Activated CD8-positive, alpha-beta T cell treated with anti-CD3 and anti-CD28 coated beads for 36 hours (primary cell): Measurements from ENCODE around the gene RBM42. TPM values are rescaled to one million over a fixed set of nuclear protein-coding genes. Genes with fewer than 3 reads are reported as not detected.

Experiments
- ATAC-seq: fragments of 200-7000 bp; cut with Tn5 transposase; one replicate; pipeline ENCODE4 v1.10.0; 2021; ENCODE audit warnings: mild to moderate bottlenecking, moderate library complexity
- CTCF ChIA-PET: fragments of 350-600 bp; sonication (Branson Sonifier 250); formaldehyde crosslinking; loops from one replicate; lab custom pipeline; 2021; ENCODE audit warnings: antibody characterized with exemption; lab: Charles Lee
- POLR2A ChIA-PET: fragments of 350-600 bp; sonication (Branson Sonifier 250); formaldehyde crosslinking; loops from one replicate; lab custom pipeline; 2021; ENCODE audit warnings: antibody characterized with exemption; lab: Charles Lee
- DNase-seq: peaks from one replicate; pipeline ENCODE4 v3.0.0-alpha.2; 2020
- H3K27ac Mint-ChIP-seq: one replicate; pipeline ENCODE4 v1.8.0; 2021; ENCODE audit warnings: mild to moderate bottlenecking, mixed read lengths
- H3K27me3 Mint-ChIP-seq: one replicate; pipeline ENCODE4 v1.8.0; 2021; ENCODE audit warnings: mixed read lengths
- H3K36me3 Mint-ChIP-seq: one replicate; pipeline ENCODE4 v1.8.0; 2021; ENCODE audit warnings: low read depth, mixed read lengths
- H3K4me1 Mint-ChIP-seq: one replicate; pipeline ENCODE4 v1.8.0; 2021; ENCODE audit warnings: low read depth, mixed read lengths
- H3K4me3 Mint-ChIP-seq: one replicate; pipeline ENCODE4 v1.8.0; 2021; ENCODE audit warnings: mild to moderate bottlenecking, moderate library complexity, mixed read lengths
- H3K9me3 Mint-ChIP-seq: one replicate; pipeline ENCODE4 v1.8.0; 2021; ENCODE audit warnings: mixed read lengths
- intact Hi-C: fragments of 100-400 bp; cut with micrococcal nuclease; formaldehyde crosslinking; loops from one replicate; pipeline ENCODE4 v1.10.0; 2022
- total RNA-seq, 2 experiments: library from RNA; stranded (reverse); gene quantifications; one replicate each; pipeline ENCODE4 v1.2.3, GENCODE V29; 2021
- TF ChIP-seq, protein P1 (sequence below): fragments of 200-600 bp; IDR thresholded peaks from one replicate; pipeline ENCODE4 v1.8.0; 2022; ENCODE audit warnings: antibody characterized with exemption, mild to moderate bottlenecking

RBM42 gene
- total RNA-seq, 2 experiments from 2014 or later = 82.9 to 95.2 TPM

DNA sequence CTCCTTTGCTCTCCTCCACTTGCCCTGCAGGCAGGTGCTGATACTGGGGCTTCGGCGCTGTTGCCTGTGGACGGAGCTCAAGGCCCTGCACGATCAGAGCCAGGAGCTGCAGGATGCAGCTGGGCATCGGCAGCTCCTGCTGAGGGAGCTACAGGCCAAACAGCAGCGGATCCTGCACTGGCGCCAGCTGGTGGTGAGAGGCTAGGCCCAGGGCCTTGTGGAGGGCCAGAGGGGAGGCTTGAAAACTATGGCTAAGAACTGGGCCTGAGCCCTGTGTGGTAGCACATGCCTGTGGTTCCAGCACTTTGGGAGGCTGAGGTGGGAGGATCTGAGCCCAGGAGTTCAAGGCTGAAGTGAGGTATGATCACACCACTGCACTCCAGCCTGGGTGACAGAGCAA is 10.0 kb upstream of the RBM42 start:
- intact Hi-C loops = no loop called here
- no peak for ATAC-seq
- Mint-ChIP-seq H3K27ac (no peak overlapping the region), H3K4me1 (peaks cover 2% of the 10 kb centered on the region), H3K9me3 (no peaks in the 10 kb centered on the region), H3K4me3 (no peak overlapping the region), H3K36me3 (peaks cover 18% of the 10 kb centered on the region), H3K27me3 (no peaks in the 10 kb centered on the region)
- TF ChIP-seq, protein P1, sequence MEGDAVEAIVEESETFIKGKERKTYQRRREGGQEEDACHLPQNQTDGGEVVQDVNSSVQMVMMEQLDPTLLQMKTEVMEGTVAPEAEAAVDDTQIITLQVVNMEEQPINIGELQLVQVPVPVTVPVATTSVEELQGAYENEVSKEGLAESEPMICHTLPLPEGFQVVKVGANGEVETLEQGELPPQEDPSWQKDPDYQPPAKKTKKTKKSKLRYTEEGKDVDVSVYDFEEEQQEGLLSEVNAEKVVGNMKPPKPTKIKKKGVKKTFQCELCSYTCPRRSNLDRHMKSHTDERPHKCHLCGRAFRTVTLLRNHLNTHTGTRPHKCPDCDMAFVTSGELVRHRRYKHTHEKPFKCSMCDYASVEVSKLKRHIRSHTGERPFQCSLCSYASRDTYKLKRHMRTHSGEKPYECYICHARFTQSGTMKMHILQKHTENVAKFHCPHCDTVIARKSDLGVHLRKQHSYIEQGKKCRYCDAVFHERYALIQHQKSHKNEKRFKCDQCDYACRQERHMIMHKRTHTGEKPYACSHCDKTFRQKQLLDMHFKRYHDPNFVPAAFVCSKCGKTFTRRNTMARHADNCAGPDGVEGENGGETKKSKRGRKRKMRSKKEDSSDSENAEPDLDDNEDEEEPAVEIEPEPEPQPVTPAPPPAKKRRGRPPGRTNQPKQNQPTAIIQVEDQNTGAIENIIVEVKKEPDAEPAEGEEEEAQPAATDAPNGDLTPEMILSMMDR = no peak
- CTCF ChIA-PET = interaction anchor here (1.7 kb wide), 1 partner anchor 70 kb away, joined by 4 read pairs; no protein-coding TSS in a partner anchor
- DNase-seq = no peak
- POLR2A ChIA-PET = interaction anchor here (0.6 kb wide), 1 partner anchor 22 kb away, joined by 3 read pairs; no protein-coding TSS in a partner anchor

DNA sequence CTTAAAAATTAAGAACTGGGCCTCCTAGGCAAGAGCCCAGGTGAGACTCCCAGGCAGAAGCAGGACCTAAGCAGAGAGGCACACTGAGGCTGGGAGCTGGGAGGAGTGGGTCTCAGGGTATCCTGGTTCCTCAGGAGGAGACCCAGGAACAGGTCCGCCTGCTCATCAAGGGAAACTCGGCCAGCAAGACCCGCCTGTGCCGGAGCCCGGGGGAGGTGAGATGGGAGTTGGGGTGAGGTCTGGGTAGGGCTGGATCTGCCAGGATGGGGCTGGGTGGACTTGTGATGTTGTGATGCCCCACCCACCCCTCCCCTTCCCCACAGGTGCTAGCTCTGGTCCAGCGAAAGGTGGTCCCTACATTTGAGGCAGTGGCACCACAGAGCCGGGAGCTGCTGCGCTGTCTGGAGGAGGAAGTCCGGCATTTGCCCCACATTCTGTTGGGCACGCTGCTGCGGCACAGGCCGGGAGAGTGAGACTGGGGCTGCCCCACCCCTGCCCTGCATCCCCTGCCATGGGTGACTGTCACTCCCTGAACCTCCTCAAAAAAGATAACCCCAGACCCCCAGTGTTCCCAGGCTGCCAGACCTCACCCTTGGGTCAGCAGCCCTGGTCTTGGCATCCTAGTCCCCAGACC is 9.4 kb upstream of the RBM42 start:
- ATAC-seq (no peak), DNase-seq (no peak)
- POLR2A ChIA-PET = interaction anchor here (0.6 kb wide), 1 partner anchor 21 kb away, joined by 3 read pairs; no protein-coding TSS in a partner anchor
- Mint-ChIP-seq H3K36me3 (peaks cover 18% of the 10 kb centered on the region), H3K27ac (no peak overlapping the region), H3K27me3 (no peaks in the 10 kb centered on the region), H3K4me3 (no peak overlapping the region), H3K4me1 (no peaks in the 10 kb centered on the region), H3K9me3 (no peaks in the 10 kb centered on the region)
- TF ChIP-seq, protein P1 = no peak
- CTCF ChIA-PET = interaction anchor here (1.7 kb wide), 1 partner anchor 71 kb away, joined by 4 read pairs; no protein-coding TSS in a partner anchor
- intact Hi-C loops = no loop called here

DNA sequence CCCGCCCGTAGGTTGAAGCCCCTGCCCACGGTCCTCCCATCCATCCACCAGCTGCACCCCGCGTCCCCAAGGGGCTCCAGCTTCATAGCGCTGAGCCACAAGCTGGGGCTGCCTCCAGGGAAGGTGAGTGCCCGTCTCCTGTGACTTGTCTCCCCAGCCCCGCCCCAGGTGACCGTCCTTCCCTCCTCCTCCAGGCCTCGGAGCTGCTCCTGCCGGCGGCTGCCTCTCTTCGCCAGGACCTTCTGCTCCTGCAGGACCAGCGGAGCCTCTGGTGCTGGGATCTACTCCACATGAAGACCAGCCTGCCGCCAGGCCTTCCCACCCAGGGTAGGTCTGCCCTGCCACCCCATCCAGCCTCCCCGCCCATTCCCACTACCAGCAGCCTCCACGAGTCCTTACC is 8.8 kb upstream of the RBM42 start:
- H3K4me1 Mint-ChIP-seq = no peaks in the 10 kb centered on the region
- H3K4me3 Mint-ChIP-seq = no peak overlapping the region
- no peak overlapping the region for H3K27ac Mint-ChIP-seq
- DNase-seq (no peak), ATAC-seq (no peak)
- intact Hi-C loops = no loop called here
- no peaks in the 10 kb centered on the region for H3K27me3 Mint-ChIP-seq
- CTCF ChIA-PET = no interaction called here
- TF ChIP-seq, protein P1 = no peak
- H3K9me3 Mint-ChIP-seq = no peaks in the 10 kb centered on the region
- POLR2A ChIA-PET = no interaction called here
- peaks cover 18% of the 10 kb centered on the region for H3K36me3 Mint-ChIP-seq

DNA sequence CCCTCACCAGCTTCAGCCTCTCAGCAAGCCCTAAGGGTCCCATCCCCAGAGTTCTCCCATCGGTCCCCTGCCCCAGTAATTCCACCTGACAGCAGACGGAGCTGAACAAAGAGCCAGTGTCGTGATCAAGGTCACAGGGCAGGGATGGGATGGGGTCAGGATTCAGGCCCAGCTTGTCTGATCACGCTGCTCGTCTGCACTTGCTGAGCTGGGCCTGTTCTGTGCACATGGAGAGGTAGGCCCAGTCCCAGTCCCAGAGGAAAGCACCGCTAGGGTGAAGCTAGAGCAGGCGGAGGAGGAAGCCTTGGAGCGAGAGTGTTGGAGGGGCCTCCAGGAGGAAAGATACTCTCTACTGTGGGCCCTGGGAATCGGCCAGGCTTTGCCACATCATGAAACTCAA is 7.1 kb upstream of the RBM42 start:
- ChIA-PET CTCF (no interaction called here), POLR2A (interaction anchor here (2.5 kb wide), 1 partner anchor 9 kb away, joined by 11 read pairs; the partner anchor contains the start of gene HAUS5)
- intact Hi-C loops = no loop called here
- Mint-ChIP-seq H3K9me3 (no peaks in the 10 kb centered on the region), H3K27me3 (no peaks in the 10 kb centered on the region), H3K36me3 (peaks cover 11% of the 10 kb centered on the region), H3K4me3 (no peak overlapping the region), H3K4me1 (no peaks in the 10 kb centered on the region), H3K27ac (no peak overlapping the region)
- DNase-seq = no peak
- no peak for ATAC-seq
- TF ChIP-seq, protein P1 = no peak

DNA sequence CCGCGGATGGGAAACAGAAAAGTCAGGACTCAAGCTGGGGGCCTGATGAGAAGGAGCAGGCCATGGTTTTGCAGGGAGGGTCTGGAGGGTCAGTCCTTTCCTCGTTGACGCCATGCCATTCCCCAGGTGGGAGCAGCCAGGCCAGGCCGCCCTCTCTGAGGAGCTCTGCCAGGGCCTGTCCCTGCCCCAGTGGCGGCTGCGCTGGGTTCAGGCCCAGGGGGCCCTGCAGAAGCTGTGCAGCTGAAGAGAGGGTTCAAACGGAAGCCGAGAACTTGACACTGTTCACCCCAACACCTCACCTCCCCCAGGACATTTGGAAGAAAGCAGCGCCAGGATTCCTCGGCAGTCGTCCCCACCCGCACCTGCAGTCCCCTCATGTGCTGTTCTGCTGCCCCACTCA is 6.1 kb upstream of the RBM42 start:
- no peaks in the 10 kb centered on the region for H3K4me1 Mint-ChIP-seq
- H3K9me3 Mint-ChIP-seq = no peaks in the 10 kb centered on the region
- TF ChIP-seq, protein P1 = no peak
- no peak overlapping the region for H3K27ac Mint-ChIP-seq
- POLR2A ChIA-PET = interaction anchor here (1.1 to 2.5 kb wide), 3 partner anchors 10 to 19 kb away, joined by 3 to 11 read pairs (median 4); partner anchors contain the start of genes ETV2 and HAUS5
- no peak for ATAC-seq
- H3K27me3 Mint-ChIP-seq = no peaks in the 10 kb centered on the region
- intact Hi-C loops = no loop called here
- no peak for DNase-seq
- CTCF ChIA-PET = no interaction called here
- peaks cover 10% of the 10 kb centered on the region for H3K36me3 Mint-ChIP-seq
- no peak overlapping the region for H3K4me3 Mint-ChIP-seq
